HG03103 (cell line): ENCODE measurements around the gene LRRC8D.
"Not testable (repeated sequence)": the region's sequence is repeated elsewhere in the genome, so short reads cannot be mapped to it uniquely, and the experiment has no call there.

Experiments used
- ATAC-seq: cut with Tn5 transposase; IDR thresholded peaks from one replicate; pipeline ENCODE4 v1.9.1; 2021; ENCODE audit warnings: low read depth; ENCODE audit not compliant: unreplicated experiment

The LRRC8D gene

DNA sequence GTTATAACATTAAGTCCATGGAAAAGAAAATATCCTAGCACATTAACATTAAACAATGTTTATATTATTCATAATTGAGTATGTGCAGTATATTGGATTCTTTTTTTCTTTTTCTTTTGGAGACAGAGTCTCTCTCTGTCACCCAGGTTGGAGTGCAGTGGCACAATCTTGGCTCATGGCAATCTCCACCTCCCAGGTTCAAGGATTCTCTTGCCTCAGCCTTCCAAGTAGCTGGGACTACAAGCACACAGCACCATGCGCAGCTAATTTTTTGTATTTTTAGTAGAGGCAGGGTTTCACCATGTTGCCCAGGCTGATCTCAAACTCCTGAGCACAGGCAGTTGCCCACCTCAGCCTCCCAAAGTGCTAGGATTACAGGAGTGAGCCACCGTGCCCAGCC, 162.0 kb downstream of the LRRC8D start:
- not testable (repeated sequence) for ATAC-seq

DNA sequence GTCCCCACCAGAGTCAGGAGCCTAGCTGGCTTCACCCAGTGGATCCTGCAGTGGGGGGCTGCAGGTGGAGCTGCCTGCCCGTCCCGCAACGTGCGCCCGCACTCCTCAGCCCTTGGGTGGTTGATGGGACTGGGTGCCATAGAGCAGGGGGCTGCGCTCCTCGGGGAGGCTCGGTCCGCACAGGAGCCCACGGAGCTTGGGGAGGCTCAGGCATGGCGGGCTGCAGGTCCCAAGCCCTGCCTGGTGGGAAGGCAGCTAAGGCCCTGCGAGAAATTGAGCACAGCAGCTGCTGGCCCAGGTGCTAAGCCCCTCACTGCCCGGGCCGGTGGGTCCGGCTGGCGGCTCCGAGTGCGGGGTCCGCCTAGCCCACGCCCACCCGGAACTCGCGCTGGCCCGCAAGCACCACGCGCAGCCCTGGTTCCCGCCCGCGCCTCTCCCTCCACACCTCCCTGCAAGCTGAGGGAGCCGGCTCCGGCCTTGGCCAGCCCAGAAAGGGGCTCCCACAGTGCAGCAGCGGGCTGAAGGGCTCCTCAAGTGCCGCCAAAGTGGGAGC, 163.8 kb downstream of the LRRC8D start:
- ATAC-seq, result not testable (repeated sequence)

DNA sequence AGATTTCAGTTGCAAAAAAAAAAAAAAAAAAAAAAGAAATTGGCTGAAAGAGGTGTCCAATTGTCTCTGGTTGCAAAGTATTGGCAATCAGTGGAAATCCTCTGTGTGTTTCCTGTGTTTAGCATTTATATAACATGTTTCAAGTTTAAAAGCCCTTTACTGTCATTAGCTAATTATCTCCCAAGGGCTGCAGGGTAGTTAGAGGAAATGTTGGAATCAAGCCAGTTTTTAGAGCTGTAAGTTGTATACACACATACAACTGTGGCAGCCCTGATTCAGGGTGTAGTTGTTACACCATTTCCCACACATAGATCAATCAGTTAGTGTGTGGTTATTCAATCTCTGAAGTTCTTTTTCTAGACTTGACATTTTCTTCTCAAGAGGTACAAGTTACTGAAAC, 165.2 kb downstream of the LRRC8D start:
- ATAC-seq, result no peak
